OCI-LY1 (cell line): ENCODE results near the gene ING2.

Experiments
- H2AFZ ChIP-seq: fragments of 200-600 bp; sonication (generic), shearing (Covaris generic); 2 replicates; pipeline ENCODE4 v1.6.0; 2014; ENCODE audit warnings: antibody characterized with exemption, mild to moderate bottlenecking, low read length
- H3F3A ChIP-seq: fragments of 200-600 bp; sonication (generic), shearing (Covaris generic); 2 replicates; pipeline ENCODE4 v1.6.0; 2014; ENCODE audit warnings: mild to moderate bottlenecking, antibody characterized with exemption, low read length, moderate library complexity; ENCODE audit not compliant: insufficient read depth
- H3K27ac ChIP-seq: fragments of 200-600 bp; sonication (generic); 2 replicates; pipeline ENCODE4 v1.5.1; 2014; ENCODE audit warnings: low read length, mixed run types, mild to moderate bottlenecking, low read depth; ENCODE audit not compliant: poor library complexity, severe bottlenecking
- H3K27me3 ChIP-seq: fragments of 200-600 bp; sonication (generic); 2 replicates; pipeline ENCODE4 v1.6.0; 2014; ENCODE audit warnings: antibody characterized with exemption, mild to moderate bottlenecking, low read length, moderate library complexity; ENCODE audit not compliant: insufficient read depth
- H3K36me3 ChIP-seq: fragments of 200-600 bp; sonication (generic); 2 replicates; pipeline ENCODE4 v1.6.1; 2014; ENCODE audit warnings: mild to moderate bottlenecking, antibody characterized with exemption, low read length, moderate library complexity, mixed read lengths; ENCODE audit not compliant: insufficient read depth
- H3K4me1 ChIP-seq: fragments of 200-600 bp; sonication (generic); 2 replicates; pipeline ENCODE4 v1.5.1; 2014; ENCODE audit warnings: mild to moderate bottlenecking, low read length, moderate library complexity; ENCODE audit not compliant: insufficient read depth, severe bottlenecking
- H3K4me2 ChIP-seq: fragments of 200-600 bp; sonication (generic), shearing (Covaris generic); 2 replicates; pipeline ENCODE4 v1.6.1; 2014; ENCODE audit warnings: low read length
- H3K4me3 ChIP-seq: fragments of 200-600 bp; sonication (generic); 2 replicates; pipeline ENCODE4 v1.5.1; 2014; ENCODE audit warnings: low read length, low read depth, mild to moderate bottlenecking, mixed read lengths; ENCODE audit not compliant: poor library complexity, severe bottlenecking
- H3K79me2 ChIP-seq: fragments of 200-600 bp; shearing (Covaris generic); 2 replicates; pipeline ENCODE4 v1.6.1; 2016; ENCODE audit warnings: mixed run types, low read length, mixed read lengths; ENCODE audit not compliant: insufficient read depth
- H3K9ac ChIP-seq: fragments of 200-600 bp; sonication (generic), shearing (Covaris generic); 2 replicates; pipeline ENCODE4 v1.6.1; 2014; ENCODE audit warnings: mild to moderate bottlenecking, low read length, mixed read lengths
- H3K9me2 ChIP-seq: fragments of 200-600 bp; sonication (generic), shearing (Covaris generic); 2 replicates; pipeline ENCODE4 v1.6.1; 2014; ENCODE audit warnings: low read depth, mild to moderate bottlenecking, low read length, mixed read lengths
- H3K9me3 ChIP-seq: fragments of 200-600 bp; shearing (Covaris generic); 2 replicates; pipeline ENCODE4 v1.6.1; 2014; ENCODE audit warnings: low read length, mixed read lengths
- H4K20me1 ChIP-seq: fragments of 200-600 bp; sonication (generic), shearing (Covaris generic); 2 replicates; pipeline ENCODE4 v1.6.0; 2016; ENCODE audit warnings: mild to moderate bottlenecking, low read length; ENCODE audit not compliant: insufficient read depth
- EZH2 ChIP-seq: fragments of 200-600 bp; sonication (generic), shearing (Covaris generic); IDR thresholded peaks from 2 replicates; pipeline ENCODE4 v1.8.0; 2017; ENCODE audit warnings: borderline replicate concordance, mixed run types, mild to moderate bottlenecking, antibody characterized with exemption, low read length, moderate library complexity, mixed read lengths
- TF ChIP-seq, protein P1 (sequence below): fragments of 200-600 bp; sonication (generic), shearing (Covaris generic); IDR thresholded peaks from 2 replicates; pipeline ENCODE4 v1.5.1; 2017; ENCODE audit warnings: mild to moderate bottlenecking, antibody characterized with exemption, low read length, moderate library complexity, mixed read lengths

The ING2 gene

GRCh38 chr4:183557611-183558010 lies 52.8 kb downstream of the ING2 start:
- Histone ChIP-seq H3F3A (no peaks in the 10 kb centered on the region), H2AFZ (no peak overlapping the region), H4K20me1 (no peaks in the 10 kb centered on the region), H3K36me3 (no peaks in the 10 kb centered on the region), H3K27ac (no peak overlapping the region), H3K9ac (no peak overlapping the region), H3K9me2 (no peaks in the 10 kb centered on the region), H3K27me3 (no peaks in the 10 kb centered on the region), H3K4me3 (no peak overlapping the region), H3K79me2 (no peaks in the 10 kb centered on the region), H3K4me2 (no peak overlapping the region), H3K4me1 (no peaks in the 10 kb centered on the region), H3K9me3 (no peaks in the 10 kb centered on the region)
- TF ChIP-seq, protein P1, sequence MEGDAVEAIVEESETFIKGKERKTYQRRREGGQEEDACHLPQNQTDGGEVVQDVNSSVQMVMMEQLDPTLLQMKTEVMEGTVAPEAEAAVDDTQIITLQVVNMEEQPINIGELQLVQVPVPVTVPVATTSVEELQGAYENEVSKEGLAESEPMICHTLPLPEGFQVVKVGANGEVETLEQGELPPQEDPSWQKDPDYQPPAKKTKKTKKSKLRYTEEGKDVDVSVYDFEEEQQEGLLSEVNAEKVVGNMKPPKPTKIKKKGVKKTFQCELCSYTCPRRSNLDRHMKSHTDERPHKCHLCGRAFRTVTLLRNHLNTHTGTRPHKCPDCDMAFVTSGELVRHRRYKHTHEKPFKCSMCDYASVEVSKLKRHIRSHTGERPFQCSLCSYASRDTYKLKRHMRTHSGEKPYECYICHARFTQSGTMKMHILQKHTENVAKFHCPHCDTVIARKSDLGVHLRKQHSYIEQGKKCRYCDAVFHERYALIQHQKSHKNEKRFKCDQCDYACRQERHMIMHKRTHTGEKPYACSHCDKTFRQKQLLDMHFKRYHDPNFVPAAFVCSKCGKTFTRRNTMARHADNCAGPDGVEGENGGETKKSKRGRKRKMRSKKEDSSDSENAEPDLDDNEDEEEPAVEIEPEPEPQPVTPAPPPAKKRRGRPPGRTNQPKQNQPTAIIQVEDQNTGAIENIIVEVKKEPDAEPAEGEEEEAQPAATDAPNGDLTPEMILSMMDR = no peak; the same call in 1 of the 2 replicates
- no peak for TF ChIP-seq EZH2

GRCh38 chr4:183558873-183559272 lies 54.0 kb downstream of the ING2 start:
- TF ChIP-seq, protein P1 = no peak
- TF ChIP-seq EZH2 = no peak
- no peaks in the 10 kb centered on the region for H4K20me1 ChIP-seq
- H3K4me2 ChIP-seq = no peak overlapping the region
- H3K4me1 ChIP-seq = no peaks in the 10 kb centered on the region
- no peak overlapping the region for H3K27ac ChIP-seq
- H3K27me3 ChIP-seq = no peaks in the 10 kb centered on the region
- H3K9me2 ChIP-seq = no peaks in the 10 kb centered on the region
- no peaks in the 10 kb centered on the region for H3K79me2 ChIP-seq
- no peak overlapping the region for H3K9ac ChIP-seq
- no peaks in the 10 kb centered on the region for H3K36me3 ChIP-seq
- H2AFZ ChIP-seq = no peak overlapping the region
- no peaks in the 10 kb centered on the region for H3K9me3 ChIP-seq
- H3K4me3 ChIP-seq = no peak overlapping the region
- no peaks in the 10 kb centered on the region for H3F3A ChIP-seq

GRCh38 chr4:183561905-183562304 lies 57.0 kb downstream of the ING2 start:
- H3K27me3 ChIP-seq = no peaks in the 10 kb centered on the region
- no peak overlapping the region for H3K4me3 ChIP-seq
- H3K27ac ChIP-seq = no peak overlapping the region
- no peaks in the 10 kb centered on the region for H4K20me1 ChIP-seq
- H3K9ac ChIP-seq = no peak overlapping the region
- H3K9me2 ChIP-seq = no peaks in the 10 kb centered on the region
- no peaks in the 10 kb centered on the region for H3K79me2 ChIP-seq
- no peaks in the 10 kb centered on the region for H3K4me1 ChIP-seq
- H3F3A ChIP-seq = no peaks in the 10 kb centered on the region
- H3K4me2 ChIP-seq = no peak overlapping the region
- H3K36me3 ChIP-seq = no peaks in the 10 kb centered on the region
- no peak overlapping the region for H2AFZ ChIP-seq
- H3K9me3 ChIP-seq = no peaks in the 10 kb centered on the region
- TF ChIP-seq EZH2 = no peak
